Gastroesophageal sphincter (tissue), 3 donors: ENCODE results near the gene ANKRD62.

Source experiments
- CTCF ChIP-seq, 4 experiments: fragments of 200-600 bp in 2 of 4; fragments of 450-650 bp in 2 of 4; sonication (generic) in 1 of 4; IDR thresholded peaks; one replicate each; pipeline ENCODE4 v1.5.1; 2017 to 2019; ENCODE audit warnings: antibody characterized with exemption in 4 of 4, mild to moderate bottlenecking in 2 of 4, moderate library complexity in 2 of 4
- POLR2A ChIP-seq, 2 donors: fragments of 450-650 bp; IDR thresholded peaks; one replicate each; pipeline ENCODE4 v1.6.1; 2017; ENCODE audit warnings: antibody characterized with exemption in 2 of 2, mild to moderate bottlenecking in 2 of 2, moderate library complexity in 1 of 2
- POLR2AphosphoS5 ChIP-seq: sonication (generic); formaldehyde crosslinking; IDR thresholded peaks from one replicate; pipeline ENCODE4 v1.6.1; 2017; ENCODE audit warnings: antibody characterized with exemption

DNA sequence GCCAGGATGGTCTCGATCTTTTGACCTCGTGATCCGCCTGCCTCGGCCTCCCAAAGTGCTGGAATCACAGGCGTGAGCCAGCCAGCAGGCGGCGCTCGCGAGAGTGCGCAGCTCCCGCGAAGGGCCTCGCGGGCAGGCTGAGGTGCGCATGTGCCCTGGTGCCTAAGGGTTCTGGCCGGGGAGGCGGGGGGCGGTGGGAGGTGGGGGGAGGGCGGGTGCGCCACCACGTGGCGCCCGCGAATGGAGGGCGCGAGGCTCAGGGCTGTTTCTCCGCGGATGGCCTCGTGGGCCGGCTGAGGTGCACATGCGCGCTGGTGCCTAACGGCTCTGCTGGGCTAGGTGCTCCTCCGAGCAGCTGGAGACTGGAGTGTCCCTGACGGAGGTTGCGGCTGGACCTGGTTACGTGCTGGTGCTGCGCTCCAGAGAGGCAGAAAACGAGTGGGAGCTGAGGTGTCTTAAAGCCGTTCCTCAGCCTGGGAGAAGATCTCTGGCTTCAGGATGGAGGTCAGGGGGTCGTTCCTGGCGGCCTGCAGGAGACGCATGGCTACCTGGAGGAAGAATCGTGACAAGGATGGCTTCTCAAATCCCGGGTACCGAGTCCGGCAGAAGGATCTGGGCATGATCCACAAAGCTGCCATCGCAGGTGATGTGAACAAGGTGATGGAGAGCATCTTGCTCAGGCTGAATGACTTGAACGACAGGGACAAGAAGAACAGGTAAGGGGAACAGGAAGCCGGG lies at the start of gene ANKRD62:
- TF ChIP-seq CTCF (IDR thresholded peaks at IDR 0.05) (no peak), POLR2A (IDR thresholded peaks at IDR 0.05) (no peak), POLR2AphosphoS5 (no peak)
